ENCODE measurements around the gene TBC1D4.

The TBC1D4 gene

DNA sequence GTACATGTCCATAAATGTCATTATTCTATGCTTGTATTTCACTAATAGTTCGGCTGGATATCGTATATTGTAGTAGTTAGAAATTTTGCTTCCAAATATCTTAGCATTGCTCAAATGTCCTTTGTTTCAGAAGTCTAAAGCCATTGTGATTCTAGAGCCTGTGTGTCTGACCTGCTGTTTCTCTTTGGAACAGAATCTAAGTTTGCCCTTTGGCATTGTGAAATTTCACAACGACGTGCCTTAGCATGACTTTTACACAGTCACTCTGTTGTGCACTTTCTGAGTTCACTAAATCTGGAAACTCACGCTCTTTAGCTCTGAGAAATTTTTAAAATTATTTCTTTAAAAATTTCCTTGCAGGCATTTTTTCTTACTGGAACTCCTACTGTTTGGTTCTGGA, 152.2 kb downstream of the TBC1D4 start:
- DNase-seq (ENCODE audit: low read depth) = no peak
- TF ChIP-seq, protein P1, sequence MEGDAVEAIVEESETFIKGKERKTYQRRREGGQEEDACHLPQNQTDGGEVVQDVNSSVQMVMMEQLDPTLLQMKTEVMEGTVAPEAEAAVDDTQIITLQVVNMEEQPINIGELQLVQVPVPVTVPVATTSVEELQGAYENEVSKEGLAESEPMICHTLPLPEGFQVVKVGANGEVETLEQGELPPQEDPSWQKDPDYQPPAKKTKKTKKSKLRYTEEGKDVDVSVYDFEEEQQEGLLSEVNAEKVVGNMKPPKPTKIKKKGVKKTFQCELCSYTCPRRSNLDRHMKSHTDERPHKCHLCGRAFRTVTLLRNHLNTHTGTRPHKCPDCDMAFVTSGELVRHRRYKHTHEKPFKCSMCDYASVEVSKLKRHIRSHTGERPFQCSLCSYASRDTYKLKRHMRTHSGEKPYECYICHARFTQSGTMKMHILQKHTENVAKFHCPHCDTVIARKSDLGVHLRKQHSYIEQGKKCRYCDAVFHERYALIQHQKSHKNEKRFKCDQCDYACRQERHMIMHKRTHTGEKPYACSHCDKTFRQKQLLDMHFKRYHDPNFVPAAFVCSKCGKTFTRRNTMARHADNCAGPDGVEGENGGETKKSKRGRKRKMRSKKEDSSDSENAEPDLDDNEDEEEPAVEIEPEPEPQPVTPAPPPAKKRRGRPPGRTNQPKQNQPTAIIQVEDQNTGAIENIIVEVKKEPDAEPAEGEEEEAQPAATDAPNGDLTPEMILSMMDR (conservative IDR thresholded peaks at IDR 0.05; ENCODE audit: low read depth, low read length) = no peak
- no peak overlapping the region for H3K4me3 ChIP-seq (ENCODE audit: low read depth, low read length)

DNA sequence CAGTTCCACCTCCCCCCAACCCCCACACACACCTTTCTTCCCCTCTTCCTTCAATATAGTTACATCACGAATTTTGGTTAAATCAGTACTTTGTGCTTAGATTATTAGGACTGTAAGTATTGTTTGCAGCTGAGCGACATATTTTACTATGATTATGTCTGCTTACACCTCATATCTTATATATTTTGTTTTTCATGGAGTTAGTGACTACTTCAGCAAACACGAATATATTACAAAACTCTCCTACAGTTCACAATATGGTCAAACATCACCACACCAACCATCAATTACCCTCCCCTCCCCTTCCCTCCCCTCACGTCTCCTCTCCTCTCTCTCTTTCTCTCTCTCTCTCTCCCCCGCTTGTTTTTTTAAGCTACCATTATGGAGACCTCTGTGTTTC, 152.9 kb downstream of the TBC1D4 start:
- TF ChIP-seq, protein P1 (conservative IDR thresholded peaks at IDR 0.05; ENCODE audit: low read depth, low read length) = no peak
- no peak overlapping the region for H3K4me3 ChIP-seq (ENCODE audit: low read depth, low read length)
- DNase-seq (ENCODE audit: low read depth) = no peak

DNA sequence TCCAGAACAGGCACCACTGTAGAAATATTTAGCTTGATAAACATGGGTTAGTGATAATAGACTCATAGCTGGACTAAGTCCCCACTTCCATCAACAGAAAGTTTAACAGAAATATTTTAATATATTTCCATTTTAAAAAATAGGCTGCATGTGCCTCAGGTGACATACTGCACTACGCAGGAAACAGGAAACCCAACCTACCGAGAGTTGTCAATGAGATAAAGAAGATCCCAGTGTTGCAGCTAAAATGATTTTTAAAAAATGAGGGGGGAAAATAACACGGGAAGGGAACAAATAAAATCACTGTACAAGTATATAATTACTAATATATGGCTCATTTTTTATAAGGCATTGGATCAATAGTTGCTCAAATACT, 154.8 kb downstream of the TBC1D4 start:
- DNase-seq (ENCODE audit: low read depth) = no peak
- no peak overlapping the region for H3K4me3 ChIP-seq (ENCODE audit: low read depth, low read length)
- TF ChIP-seq, protein P1 (conservative IDR thresholded peaks at IDR 0.05; ENCODE audit: low read depth, low read length) = no peak

DNA sequence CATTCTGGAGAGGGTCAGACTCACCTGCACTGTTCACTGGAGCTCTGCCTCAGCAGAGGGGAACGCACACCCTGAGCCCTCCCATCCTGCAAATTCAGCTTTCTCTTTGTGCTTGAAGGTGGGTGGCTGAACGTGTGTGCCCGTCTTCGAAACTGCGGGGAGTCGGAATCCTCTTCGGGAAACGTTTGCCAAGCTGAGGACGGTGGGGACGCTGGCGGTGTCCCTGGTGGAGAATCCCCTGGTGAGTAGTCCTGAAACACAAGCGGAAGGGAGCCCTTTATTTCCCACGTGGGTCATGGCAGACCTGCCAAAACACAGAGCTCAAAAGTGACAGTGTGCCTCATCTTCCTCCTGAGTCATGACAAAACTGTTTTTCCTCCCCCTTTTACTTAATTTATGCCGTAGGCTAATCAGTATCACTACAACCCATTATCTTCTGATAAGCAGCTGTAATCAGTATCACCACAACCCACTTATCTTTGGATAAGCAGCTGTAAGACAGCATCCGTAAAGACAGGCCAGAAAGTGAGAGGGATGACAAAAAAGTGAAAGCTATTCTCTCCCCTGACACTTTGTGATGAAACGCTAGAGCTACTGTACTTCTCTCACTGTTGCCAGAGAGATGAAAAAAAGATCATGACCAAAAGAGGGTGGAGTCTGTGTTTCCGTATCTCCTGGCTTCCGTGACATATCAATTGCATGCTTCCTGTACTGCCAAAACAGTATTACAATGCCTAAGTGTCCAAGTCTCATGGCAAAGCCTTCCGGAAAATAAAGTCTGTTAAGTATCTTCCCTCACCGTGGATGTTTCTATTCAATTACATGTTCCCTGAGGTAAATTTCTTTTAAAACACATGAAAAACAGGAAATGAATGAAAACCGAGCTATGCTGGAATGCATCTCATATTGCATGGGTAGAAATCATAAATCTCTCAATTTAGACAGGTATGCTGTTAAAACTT, 155.5 kb downstream of the TBC1D4 start:
- TF ChIP-seq, protein P1 (conservative IDR thresholded peaks at IDR 0.05; ENCODE audit: low read depth, low read length) = no peak
- peak overlapping the region; percentile 44 for H3K4me3 ChIP-seq (ENCODE audit: low read depth, low read length)
- DNase-seq (ENCODE audit: low read depth) = peak; percentile 67

DNA sequence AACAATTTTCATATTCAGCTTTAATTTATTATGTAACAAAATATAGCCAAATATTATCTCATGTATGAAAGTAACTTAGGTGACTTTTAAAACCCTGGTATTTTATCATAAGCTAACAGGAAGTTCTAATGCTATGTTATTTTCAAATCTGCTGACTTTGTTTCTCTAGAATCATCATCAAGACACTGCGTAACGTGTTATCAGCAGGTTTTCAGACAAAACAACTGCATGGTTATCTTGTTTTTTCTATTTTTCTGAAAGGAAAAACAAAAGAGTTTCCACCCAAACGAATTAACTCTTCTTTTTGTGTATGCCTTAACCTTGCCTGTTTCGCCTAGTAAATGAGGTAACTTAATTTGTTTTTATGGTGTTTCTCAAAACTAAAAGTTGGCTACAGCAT, 156.3 kb downstream of the TBC1D4 start:
- no peak for DNase-seq (ENCODE audit: low read depth)
- TF ChIP-seq, protein P1 (conservative IDR thresholded peaks at IDR 0.05; ENCODE audit: low read depth, low read length) = no peak
- no peak overlapping the region for H3K4me3 ChIP-seq (ENCODE audit: low read depth, low read length)

DNA sequence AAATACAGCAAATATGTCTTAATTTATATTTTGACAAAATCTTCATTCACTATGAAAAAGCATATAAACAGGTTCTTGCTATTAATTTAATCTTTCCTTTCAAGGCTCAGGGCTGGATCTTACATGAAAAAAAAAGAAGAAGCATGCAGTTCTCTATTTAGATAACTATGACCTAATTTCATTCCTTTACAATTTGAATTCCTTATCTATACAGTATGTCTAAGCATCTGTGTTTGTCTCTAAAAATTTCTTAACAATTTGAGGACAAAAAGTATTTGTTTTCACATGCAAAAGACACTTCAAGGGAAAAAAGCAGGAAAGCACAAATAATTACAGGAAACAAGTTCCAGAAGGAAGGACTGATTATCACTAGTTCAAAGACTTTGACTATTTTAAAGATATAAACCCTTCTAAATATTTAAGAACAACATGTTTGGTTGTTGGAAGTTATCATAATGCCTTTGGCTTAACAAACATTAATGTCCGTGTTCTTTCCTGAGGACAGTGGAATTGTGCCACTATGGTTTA, 157.5 kb downstream of the TBC1D4 start:
- TF ChIP-seq, protein P1 (conservative IDR thresholded peaks at IDR 0.05; ENCODE audit: low read depth, low read length) = no peak
- DNase-seq (ENCODE audit: low read depth) = no peak
- no peak overlapping the region for H3K4me3 ChIP-seq (ENCODE audit: low read depth, low read length)
